Effector CD8-positive, alpha-beta T cell (primary cell): ENCODE data around the gene UNC45B.
"Not testable (repeated sequence)": the region's sequence is repeated elsewhere in the genome, so short reads cannot be mapped to it uniquely, and the experiment has no call there.

Experiments used
- DNase-seq: peaks from one replicate; lab custom pipeline; 2025; lab: John Stamatoyannopoulos, UW

Gene UNC45B

DNA sequence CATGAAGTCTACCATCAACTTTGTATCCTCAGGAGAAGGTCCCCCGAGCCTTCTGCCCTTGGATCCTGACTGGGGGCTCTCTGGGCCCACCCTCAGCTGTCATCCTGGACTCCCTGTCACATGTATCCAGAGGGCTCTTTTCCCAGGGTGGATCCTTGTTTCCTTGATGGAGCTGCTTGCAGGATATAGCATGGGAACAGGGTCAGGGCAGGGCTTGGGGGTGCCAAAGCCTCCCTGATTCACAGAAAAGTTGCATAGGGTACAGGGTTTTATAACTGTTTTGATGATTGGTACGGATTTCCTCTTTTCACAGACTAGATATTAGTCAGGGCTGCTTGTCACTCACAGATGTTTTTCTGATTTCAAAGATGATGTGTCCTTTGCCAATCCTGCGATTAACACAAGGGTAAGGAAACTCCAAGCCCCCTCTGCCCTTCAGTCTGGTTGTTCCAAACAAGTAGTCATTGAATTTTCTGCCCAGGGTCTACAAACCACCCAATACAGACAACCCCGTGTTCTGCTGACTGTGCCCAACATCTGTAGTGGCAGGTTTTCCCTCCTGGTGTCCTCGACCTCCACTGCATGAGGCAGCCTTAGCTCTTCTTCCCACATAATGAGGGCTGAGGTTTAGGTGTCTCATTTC, 67.1 kb downstream of the UNC45B start:
- no peak for DNase-seq

DNA sequence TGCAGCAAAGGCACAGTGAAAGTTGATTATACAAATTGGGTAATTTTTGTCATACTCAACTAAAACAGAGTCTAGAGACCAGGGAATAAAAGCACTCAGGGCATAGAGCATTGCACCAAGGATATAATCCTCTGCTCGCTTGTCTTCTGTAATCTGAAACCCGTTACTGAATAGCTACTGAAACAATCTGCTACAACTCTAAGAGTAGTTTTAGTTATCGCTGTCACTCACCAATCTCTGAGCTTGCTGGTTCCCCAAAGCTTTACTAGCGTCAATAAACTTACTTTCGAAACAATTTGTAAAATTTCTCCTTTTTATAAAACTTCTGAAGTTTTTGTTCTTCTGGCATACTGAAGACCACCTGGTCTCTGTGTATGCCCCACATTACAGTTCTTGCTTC, 69.5 kb downstream of the UNC45B start:
- no peak for DNase-seq

- DNase-seq: no peak
Measured at GRCh38 chr17:35218915-35219314, 71.3 kb downstream of the UNC45B start.

DNA sequence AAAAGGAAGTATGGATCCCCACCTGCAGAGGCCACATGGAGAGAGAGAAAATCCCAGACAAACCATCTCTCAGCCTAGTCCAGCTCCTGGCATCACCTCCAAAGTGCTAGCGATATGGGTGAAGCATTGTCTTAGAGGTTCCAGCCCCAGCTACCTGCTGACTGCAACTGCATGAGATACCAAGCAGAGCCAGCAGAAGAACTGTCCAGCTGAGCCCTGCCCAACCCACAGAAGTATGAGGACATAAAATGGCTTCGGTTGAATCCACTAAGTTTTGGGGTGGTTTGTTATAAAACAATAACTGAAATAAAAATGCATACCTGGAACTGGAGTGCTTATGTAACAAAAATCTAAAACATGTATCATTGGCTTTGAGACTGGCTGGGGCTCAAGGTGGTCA, 74.8 kb downstream of the UNC45B start:
- no peak for DNase-seq

DNA sequence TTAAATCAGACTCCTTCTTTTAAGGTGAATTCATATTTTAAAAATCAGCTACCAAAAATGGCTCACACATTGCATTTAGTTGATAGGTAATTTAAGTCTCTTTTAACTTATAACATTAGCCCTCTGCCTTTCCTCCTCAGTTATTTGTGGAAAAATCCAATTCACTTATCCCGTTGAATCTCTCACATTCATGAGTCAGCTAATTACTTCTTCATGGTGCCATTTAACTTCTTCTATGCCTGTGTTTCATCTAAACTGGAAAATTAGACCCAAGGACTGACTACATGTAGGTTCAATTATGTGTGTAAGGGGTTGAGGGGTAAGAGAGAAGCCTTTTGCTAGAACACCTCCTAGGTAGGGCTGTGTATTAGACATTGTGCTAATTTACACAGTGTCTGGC, 76.8 kb downstream of the UNC45B start:
- DNase-seq: no peak

DNA sequence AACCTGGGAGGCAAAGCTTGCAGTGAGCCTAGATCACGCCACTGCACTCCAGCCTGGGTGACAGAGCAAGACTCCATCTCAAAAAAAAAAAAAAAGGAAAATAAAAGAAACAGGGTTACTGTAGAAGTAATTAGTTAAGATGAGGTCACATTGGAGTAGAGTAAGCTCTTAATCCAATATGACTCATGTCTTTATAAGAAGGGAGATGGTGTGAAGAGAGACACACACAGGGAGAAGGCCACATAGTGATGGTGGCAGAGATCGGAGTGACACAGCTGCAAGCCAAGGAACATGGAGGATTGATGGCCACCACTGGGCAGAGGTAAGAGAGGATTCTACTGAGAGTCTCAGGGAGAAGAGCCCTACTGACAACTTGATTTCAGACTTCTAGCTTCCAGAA, 79.9 kb downstream of the UNC45B start:
- no peak for DNase-seq

DNA sequence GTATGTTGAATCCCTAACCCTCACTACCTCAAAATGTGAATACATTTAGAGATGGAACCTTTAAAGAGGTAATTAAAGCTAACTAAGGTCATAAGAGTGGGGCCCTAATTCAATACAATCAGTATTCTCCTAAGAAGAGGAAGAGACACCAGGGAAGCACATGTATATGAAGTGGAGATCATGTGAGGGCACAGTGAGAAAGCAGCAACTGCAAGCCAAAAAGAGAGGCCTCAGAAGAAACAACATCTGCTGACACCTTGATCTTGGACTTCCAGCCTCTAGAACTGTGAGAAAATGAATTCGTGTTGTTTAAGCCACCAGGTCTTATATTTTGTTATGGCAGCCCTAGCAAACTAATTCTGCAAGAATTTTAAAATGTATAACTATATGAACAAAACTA, 82.0 kb downstream of the UNC45B start:
- DNase-seq: no peak

DNA sequence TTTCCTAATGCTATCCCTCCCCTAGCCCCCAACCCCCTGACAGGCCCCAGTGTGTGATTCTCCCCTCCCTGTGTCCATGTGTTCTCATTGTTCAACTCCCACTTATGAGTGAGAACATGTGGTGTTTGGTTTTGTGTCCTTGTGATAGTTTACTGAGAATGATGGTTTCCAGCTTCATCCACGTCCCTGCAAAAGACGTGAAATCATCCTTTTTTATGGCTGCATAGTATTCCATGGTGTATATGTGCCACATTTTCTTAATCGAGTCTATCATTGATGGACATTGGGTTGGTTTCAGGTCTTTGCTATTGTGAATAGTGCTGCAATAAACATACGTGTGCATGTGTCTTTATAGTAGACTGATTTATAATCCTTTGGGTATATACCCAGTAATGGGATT, 86.7 kb downstream of the UNC45B start:
- not testable (repeated sequence) for DNase-seq

GRCh38 chr17:35235289-35235688, 87.7 kb downstream of the UNC45B start:
- DNase-seq: no peak

DNA sequence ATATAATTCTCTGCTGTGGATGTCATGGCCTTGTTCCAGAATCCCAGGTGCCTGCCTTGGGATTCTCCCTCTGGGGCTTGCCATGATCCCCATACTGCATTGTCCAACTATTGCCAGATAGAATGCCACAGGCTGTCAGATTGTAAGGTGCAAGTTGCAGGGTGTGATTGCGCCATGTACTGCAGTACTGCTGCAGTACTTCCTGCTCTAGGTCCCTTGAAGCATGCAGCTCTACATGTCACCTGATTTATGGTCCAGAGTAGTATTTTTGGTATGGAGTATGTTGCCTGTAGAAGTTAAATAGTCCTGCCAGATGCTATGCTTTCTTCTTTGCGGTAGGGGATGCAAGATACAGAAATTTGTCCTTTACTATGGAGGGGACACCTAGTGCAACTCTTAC, 88.3 kb downstream of the UNC45B start:
- DNase-seq: no peak

DNA sequence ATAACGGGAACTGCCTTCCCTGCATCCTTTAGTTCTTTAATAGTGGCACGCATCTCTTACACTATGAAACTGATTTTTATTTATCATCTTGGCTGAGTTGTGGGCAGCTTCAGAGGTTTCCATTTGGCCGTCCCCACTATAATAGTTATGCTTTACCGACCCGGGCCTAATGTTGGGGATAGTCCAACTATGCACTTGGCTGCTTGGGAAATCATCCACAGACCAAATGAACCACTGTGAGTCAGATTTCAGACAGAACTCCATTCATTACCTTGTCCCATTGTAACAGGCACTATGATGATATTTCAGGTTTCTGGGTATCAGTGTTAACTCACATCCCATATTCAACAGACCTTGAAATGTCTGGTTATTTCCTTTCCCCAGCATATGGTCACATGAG, 89.2 kb downstream of the UNC45B start:
- DNase-seq: no peak

GRCh38 chr17:35238821-35239220, 91.2 kb downstream of the UNC45B start:
- DNase-seq: no peak
